SK-N-SH (cell line): ENCODE measurements around the gene MAP3K3. TPM values are rescaled to one million over a fixed set of nuclear protein-coding genes. Genes with fewer than 3 reads are reported as not detected.
"Not testable (repeated sequence)": the region's sequence is repeated elsewhere in the genome, so short reads cannot be mapped to it uniquely, and the experiment has no call there.

Experiments
- CTCF ChIA-PET: fragments of 300-600, 350-600 bp; formaldehyde crosslinking; extraction: SDS; loops from one replicate; lab custom pipeline; 2021; lab: Yijun Ruan, JAX
- POLR2A ChIA-PET: fragments of 350-600 bp; sonication (Branson Sonifier 250); formaldehyde crosslinking; extraction: SDS; loops from one replicate; lab custom pipeline; 2020; ENCODE audit warnings: antibody characterized with exemption, inconsistent platforms; lab: Yijun Ruan, JAX
- DNase-seq: peaks from one replicate; pipeline ENCODE4 v3.0.0; 2012
- H2AFZ ChIP-seq: fragments of 200-600 bp; sonication (generic); 2 replicates; pipeline ENCODE4 v1.8.1; 2016; ENCODE audit warnings: antibody characterized with exemption, mild to moderate bottlenecking, low read depth
- H3F3A ChIP-seq: fragments of 200-600 bp; sonication (generic); replicated peaks from 2 replicates; pipeline ENCODE3; 2016; ENCODE audit warnings: antibody characterized with exemption, mild to moderate bottlenecking; ENCODE audit not compliant: insufficient read depth
- H3K27ac ChIP-seq, 2 experiments: fragments of 200-500 bp in 1 of 2; fragments of 200-600 bp in 1 of 2; sonication (Bioruptor generic) in 1 of 2; sonication (generic), shearing (Covaris generic) in 1 of 2; 2 replicates each; pipeline versions ENCODE4 v1.5.1 to v1.6.1; 2014 to 2016; ENCODE audit warnings: low read depth in 2 of 2, inconsistent platforms in 1 of 2, low read length in 1 of 2, mild to moderate bottlenecking in 1 of 2, mixed read lengths in 1 of 2
- H3K27me3 ChIP-seq: fragments of 200-600 bp; sonication (generic), shearing (Covaris generic); 2 replicates; pipeline ENCODE4 v1.6.1; 2016; ENCODE audit warnings: mixed run types; ENCODE audit not compliant: insufficient read depth
- H3K36me3 ChIP-seq, 2 experiments: fragments of 200-500 bp in 1 of 2; fragments of 200-600 bp in 1 of 2; sonication (Bioruptor generic) in 1 of 2; sonication (generic) in 1 of 2; replicated peaks in 1 of 2; 2 replicates each; pipeline versions ENCODE3 to v1.5.1; 2014 to 2016; ENCODE audit warnings: low read length in 1 of 2, mild to moderate bottlenecking in 1 of 2; ENCODE audit not compliant: insufficient read depth in 2 of 2, control insufficient read depth in 1 of 2
- H3K4me1 ChIP-seq, 2 experiments: fragments of 200-500 bp in 1 of 2; fragments of 200-600 bp in 1 of 2; sonication (Bioruptor generic) in 1 of 2; sonication (generic), shearing (Covaris generic) in 1 of 2; 2 replicates each; pipeline versions ENCODE4 v1.5.1 to v1.6.1; 2014 to 2016; ENCODE audit warnings: low read depth in 1 of 2, low read length in 1 of 2, mixed run types in 1 of 2; ENCODE audit not compliant: insufficient read depth in 2 of 2, control insufficient read depth in 1 of 2
- H3K4me2 ChIP-seq: fragments of 200-600 bp; sonication (generic), shearing (Covaris generic); 2 replicates; pipeline ENCODE4 v1.6.1; 2017; ENCODE audit warnings: mixed run types
- H3K4me3 ChIP-seq, 2 experiments: fragments of 200-500 bp in 1 of 2; fragments of 200-600 bp in 1 of 2; sonication (Bioruptor generic) in 1 of 2; sonication (generic), shearing (Covaris generic) in 1 of 2; 2 replicates each; pipeline versions ENCODE4 v1.5.1 to v1.8.1; 2014 to 2016; ENCODE audit warnings: low read depth in 2 of 2, inconsistent platforms in 1 of 2, low read length in 1 of 2, mild to moderate bottlenecking in 1 of 2, mixed read lengths in 1 of 2, moderate library complexity in 1 of 2
- H3K79me2 ChIP-seq: fragments of 200-600 bp; sonication (generic); 2 replicates; pipeline ENCODE4 v1.8.1; 2017; ENCODE audit warnings: mild to moderate bottlenecking; ENCODE audit not compliant: insufficient read depth
- H3K9ac ChIP-seq: fragments of 200-600 bp; sonication (generic); 2 replicates; pipeline ENCODE4 v1.6.1; 2017; ENCODE audit warnings: mixed run types
- H3K9me2 ChIP-seq: fragments of 200-600 bp; sonication (generic); 2 replicates; pipeline ENCODE4 v1.6.1; 2017; ENCODE audit warnings: mixed run types
- H3K9me3 ChIP-seq: fragments of 200-600 bp; sonication (generic); 2 replicates; pipeline ENCODE4 v1.6.1; 2017; ENCODE audit warnings: mixed run types, mild to moderate bottlenecking, moderate library complexity
- H4K20me1 ChIP-seq: fragments of 200-600 bp; sonication (generic); 2 replicates; pipeline ENCODE4 v1.6.1; 2017; ENCODE audit warnings: mild to moderate bottlenecking, mixed run types; ENCODE audit not compliant: insufficient read depth
- ELF1 ChIP-seq: IDR thresholded peaks from 2 replicates; pipeline ENCODE4 v1.4.0; 2012
- EZH2phosphoT487 ChIP-seq: fragments of 200-600 bp; sonication (generic); IDR thresholded peaks from 2 replicates; pipeline ENCODE4 v1.6.1; 2017; ENCODE audit warnings: low read depth, mixed run types, mild to moderate bottlenecking, antibody characterized with exemption, moderate library complexity, borderline replicate concordance
- FOXJ3 ChIP-seq: sonication (generic); formaldehyde crosslinking; IDR thresholded peaks from 2 replicates; pipeline ENCODE4 v1.5.1; 2020; ENCODE audit warnings: mild to moderate bottlenecking, missing genetic modification reagents
- GABPA ChIP-seq: IDR thresholded peaks from 2 replicates; pipeline ENCODE4 v1.4.0; 2012; ENCODE audit warnings: low read depth, mild to moderate bottlenecking
- GATA2 ChIP-seq: sonication (generic); formaldehyde crosslinking; IDR thresholded peaks from 2 replicates; pipeline ENCODE4 v1.5.0; 2020; ENCODE audit warnings: mild to moderate bottlenecking, missing genetic modification reagents
- MAX ChIP-seq: IDR thresholded peaks from 2 replicates; pipeline ENCODE4 v1.4.0; 2012; ENCODE audit warnings: low read depth
- MEF2A ChIP-seq: IDR thresholded peaks from 2 replicates; pipeline ENCODE4 v1.4.0; 2012; ENCODE audit warnings: low read depth, borderline replicate concordance
- MXI1 ChIP-seq: IDR thresholded peaks from 2 replicates; pipeline ENCODE4 v1.6.1; 2012; ENCODE audit warnings: mild to moderate bottlenecking, low read depth, low read length, improper control_type of control experiment
- RAD21 ChIP-seq: IDR thresholded peaks from 2 replicates; pipeline ENCODE4 v1.6.1; 2012; ENCODE audit warnings: mild to moderate bottlenecking, low read length
- RCOR1 ChIP-seq: fragments of 150-350 bp; IDR thresholded peaks from 2 replicates; pipeline ENCODE4 v1.6.1; 2017; ENCODE audit warnings: antibody characterized with exemption, low read length
- RFX5 ChIP-seq: IDR thresholded peaks from 2 replicates; pipeline ENCODE4 v1.6.1; 2012; ENCODE audit warnings: mild to moderate bottlenecking, improper control_type of control experiment, low read length
- SIN3A ChIP-seq: IDR thresholded peaks from 2 replicates; pipeline ENCODE4 v1.6.1; 2012; ENCODE audit warnings: low read depth, mild to moderate bottlenecking, low read length, moderate library complexity, borderline replicate concordance
- WGBS: methylation state at CpG from one replicate; pipeline ENCODE4 v1.1.6; 2017; ENCODE audit warnings: low lambda C conversion rate; 5-methylcytosine and 5-hydroxymethylcytosine counted together
- polyA plus RNA-seq, 3 experiments: library from polyadenylated mRNA; depleted of rRNA; stranded (reverse); fragments of >200 nt; gene quantifications; 2 replicates each; pipeline ENCODE4 v1.2.3, GENCODE V29; 2012
- TF ChIP-seq, protein P1 (sequence below): IDR thresholded peaks from 2 replicates; pipeline ENCODE4 v1.4.0; 2012; ENCODE audit warnings: low read depth, borderline replicate concordance

Gene MAP3K3
- polyA plus RNA-seq, 1 of the 3 experiments (the other 2 are of a cell fraction): 25.3 TPM

- no peak for TF ChIP-seq FOXJ3
- TF ChIP-seq, protein P1, sequence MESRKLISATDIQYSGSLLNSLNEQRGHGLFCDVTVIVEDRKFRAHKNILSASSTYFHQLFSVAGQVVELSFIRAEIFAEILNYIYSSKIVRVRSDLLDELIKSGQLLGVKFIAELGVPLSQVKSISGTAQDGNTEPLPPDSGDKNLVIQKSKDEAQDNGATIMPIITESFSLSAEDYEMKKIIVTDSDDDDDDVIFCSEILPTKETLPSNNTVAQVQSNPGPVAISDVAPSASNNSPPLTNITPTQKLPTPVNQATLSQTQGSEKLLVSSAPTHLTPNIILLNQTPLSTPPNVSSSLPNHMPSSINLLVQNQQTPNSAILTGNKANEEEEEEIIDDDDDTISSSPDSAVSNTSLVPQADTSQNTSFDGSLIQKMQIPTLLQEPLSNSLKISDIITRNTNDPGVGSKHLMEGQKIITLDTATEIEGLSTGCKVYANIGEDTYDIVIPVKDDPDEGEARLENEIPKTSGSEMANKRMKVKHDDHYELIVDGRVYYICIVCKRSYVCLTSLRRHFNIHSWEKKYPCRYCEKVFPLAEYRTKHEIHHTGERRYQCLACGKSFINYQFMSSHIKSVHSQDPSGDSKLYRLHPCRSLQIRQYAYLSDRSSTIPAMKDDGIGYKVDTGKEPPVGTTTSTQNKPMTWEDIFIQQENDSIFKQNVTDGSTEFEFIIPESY: no peak
- TF ChIP-seq, all 33 proteins: peak for 0
Measured at GRCh38 chr17:63716426-63716825, 94.2 kb downstream of the MAP3K3 start (continued).

- Histone ChIP-seq H3K36me3 (peaks cover 14 to 21% of the 10 kb centered on the region in 2 experiments), H3K4me3 (no peak overlapping the region), H3K27me3 (no peaks in the 10 kb centered on the region), H3F3A (peaks cover 16% of the 10 kb centered on the region), H3K9ac (no peak overlapping the region), H2AFZ (no peak overlapping the region), H3K27ac (no peak overlapping the region), H3K9me3 (no peaks in the 10 kb centered on the region), H4K20me1 (no peaks in the 10 kb centered on the region)
- TF ChIP-seq EZH2phosphoT487: no peak
- no peak for TF ChIP-seq ELF1
- TF ChIP-seq MAX: no peak
- no peak for TF ChIP-seq SIN3A
- TF ChIP-seq GATA2 (CRISPR knock-in tag): no peak
- no peak for TF ChIP-seq RFX5
- TF ChIP-seq MEF2A: no peak
- no peak for TF ChIP-seq MXI1
- TF ChIP-seq GABPA: no peak
- TF ChIP-seq RCOR1: no peak
- TF ChIP-seq RAD21: no peak
- TF ChIP-seq, all 33 proteins: peak for 0
- CTCF ChIA-PET: interaction anchor here (0.8 kb wide), 1 partner anchor 19 kb away, joined by 3 read pairs; the partner anchor contains the start of gene LIMD2
- Histone ChIP-seq H3K79me2 (no peaks in the 10 kb centered on the region), H3K4me1 (peaks cover 0 to 5% of the 10 kb centered on the region in 2 experiments; a peak in 2 of 4 replicates), H3K9me2 (no peaks in the 10 kb centered on the region), H3K4me2 (no peak overlapping the region)
- no peak for DNase-seq
- WGBS: 92% methylated on average over 5 of the region's 5 CpGs
- POLR2A ChIA-PET: interaction anchor here (0.6 kb wide), 1 partner anchor 55 kb away, joined by 3 read pairs; the partner anchor contains the start of gene CCDC47
Measured at GRCh38 chr17:63718988-63719387, 96.8 kb downstream of the MAP3K3 start.

DNA sequence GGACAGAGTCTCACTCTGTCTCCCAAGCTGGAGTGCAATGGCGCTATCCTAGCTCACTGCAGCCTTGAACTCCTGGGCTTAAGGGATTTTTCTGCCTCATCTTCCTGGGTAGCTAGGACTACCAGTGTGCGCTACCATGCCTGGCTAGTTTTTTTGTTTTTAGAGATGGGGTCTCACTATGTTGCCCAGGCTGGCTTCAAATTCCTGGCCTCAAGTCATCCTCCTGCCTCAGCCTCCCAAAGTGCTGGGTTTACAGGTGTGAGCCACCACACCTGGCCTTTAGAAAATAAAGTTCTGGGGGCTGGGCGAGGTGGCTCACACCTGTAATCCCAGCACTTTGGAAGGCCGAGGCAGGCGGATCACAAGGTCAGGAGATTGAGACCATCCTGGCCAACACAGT lies 98.0 kb downstream of the MAP3K3 start:
- WGBS: 97% methylated on average over 5 of the region's 5 CpGs
- H3K4me1 ChIP-seq, H3K4me2 ChIP-seq, H3K27me3 ChIP-seq, H3K4me3 ChIP-seq, H2AFZ ChIP-seq, H3K9me2 ChIP-seq, H3K27ac ChIP-seq, H3K79me2 ChIP-seq, POLR2A ChIA-PET, H4K20me1 ChIP-seq, DNase-seq, H3K9ac ChIP-seq, H3K9me3 ChIP-seq: not testable (repeated sequence)
- CTCF ChIA-PET: interaction anchor here (3.7 kb wide), 1 partner anchor 10 kb away, joined by 18 read pairs; no protein-coding TSS in a partner anchor
- Histone ChIP-seq H3F3A (peaks cover 16% of the 10 kb centered on the region), H3K36me3 (peaks cover 14 to 25% of the 10 kb centered on the region in 2 experiments)
